HG03558 (cell line): ENCODE measurements around the gene TBX2.

Experiments
- ATAC-seq: cut with Tn5 transposase; IDR thresholded peaks from one replicate; pipeline ENCODE4 v1.9.1; 2021; ENCODE audit warnings: moderate number of reproducible peaks; ENCODE audit not compliant: unreplicated experiment; ENCODE audit errors: extremely low read depth

Gene TBX2

GRCh38 chr17:61449707-61450640 lies 50.3 kb downstream of the TBX2 start:
- no peak for ATAC-seq

- no peak for ATAC-seq
Measured at GRCh38 chr17:61450641-61451537, 51.2 kb downstream of the TBX2 start.

GRCh38 chr17:61451538-61452300 lies 52.1 kb downstream of the TBX2 start:
- no peak for ATAC-seq

GRCh38 chr17:61452301-61453290 lies 53.0 kb downstream of the TBX2 start, which contains the start of gene TBX4:
TSS of gene TBX4 (plus strand) at chr17:61452422. CDS start at chr17:61456491, 4,069 bp downstream.
- ATAC-seq: no peak

GRCh38 chr17:61453566-61454380 lies 54.1 kb downstream of the TBX2 start:
- ATAC-seq: no peak

GRCh38 chr17:61454381-61455323 lies 55.0 kb downstream of the TBX2 start:
- no peak for ATAC-seq

- no peak for ATAC-seq
Measured at GRCh38 chr17:61455324-61456060, 55.8 kb downstream of the TBX2 start.

GRCh38 chr17:61456061-61456681 lies 56.5 kb downstream of the TBX2 start:
- no peak for ATAC-seq

- no peak for ATAC-seq
Measured at GRCh38 chr17:61456688-61457225, 57.1 kb downstream of the TBX2 start.

- no peak for ATAC-seq
Measured at GRCh38 chr17:61457226-61457983, 57.8 kb downstream of the TBX2 start.

- ATAC-seq: no peak
Measured at GRCh38 chr17:61458000-61458399, 58.4 kb downstream of the TBX2 start.

GRCh38 chr17:61458421-61459141 lies 58.9 kb downstream of the TBX2 start:
- ATAC-seq: no peak
